COLO668 (cell line): ENCODE results near the gene ST8SIA5.

ENCODE experiments used
- DNase-seq: peaks from one replicate; lab custom pipeline; 2025; ENCODE audit not compliant: unreplicated experiment; lab: John Stamatoyannopoulos, UW

The ST8SIA5 gene

DNA sequence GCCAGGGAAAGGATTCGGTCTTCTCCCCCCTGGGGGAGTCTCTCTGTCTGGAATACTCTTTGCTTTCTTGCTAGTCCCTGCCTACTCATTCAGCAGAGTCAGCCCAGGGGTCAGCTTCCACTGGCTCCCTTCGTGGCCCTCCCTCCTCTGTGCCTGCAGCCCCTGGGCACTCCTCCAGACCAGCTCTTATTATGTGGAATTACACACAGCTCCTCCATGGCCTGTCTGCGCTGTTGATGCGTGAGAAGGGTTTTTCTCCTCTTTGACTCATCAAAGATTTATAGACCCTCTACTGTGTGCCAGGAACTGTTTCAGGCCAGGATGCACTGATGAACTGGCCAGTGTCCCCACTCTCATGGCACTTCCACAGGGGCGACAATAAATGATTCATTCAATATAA is 44.4 kb downstream of the ST8SIA5 start:
- no peak for DNase-seq

DNA sequence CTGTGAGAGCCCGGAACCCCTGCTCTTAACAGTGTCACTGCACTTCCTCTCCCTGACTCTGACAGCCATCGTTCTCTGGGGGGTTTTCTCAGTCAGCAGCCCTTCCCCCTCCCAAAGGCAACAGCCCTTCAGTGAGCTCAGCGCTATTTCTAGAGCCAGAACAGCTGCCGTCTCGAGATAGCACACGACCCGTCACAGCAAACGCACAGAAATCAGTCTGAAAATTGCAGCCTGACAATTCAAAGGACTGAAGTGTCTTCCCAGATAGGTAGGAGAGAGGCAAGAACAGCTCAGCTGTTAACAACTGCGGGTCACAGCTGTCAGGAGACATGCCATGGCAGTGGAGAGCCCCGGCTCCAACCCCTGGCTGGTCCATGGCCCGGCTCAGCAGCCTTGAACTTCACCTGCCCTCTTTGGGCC is 45.4 kb downstream of the ST8SIA5 start:
- DNase-seq, result no peak

DNA sequence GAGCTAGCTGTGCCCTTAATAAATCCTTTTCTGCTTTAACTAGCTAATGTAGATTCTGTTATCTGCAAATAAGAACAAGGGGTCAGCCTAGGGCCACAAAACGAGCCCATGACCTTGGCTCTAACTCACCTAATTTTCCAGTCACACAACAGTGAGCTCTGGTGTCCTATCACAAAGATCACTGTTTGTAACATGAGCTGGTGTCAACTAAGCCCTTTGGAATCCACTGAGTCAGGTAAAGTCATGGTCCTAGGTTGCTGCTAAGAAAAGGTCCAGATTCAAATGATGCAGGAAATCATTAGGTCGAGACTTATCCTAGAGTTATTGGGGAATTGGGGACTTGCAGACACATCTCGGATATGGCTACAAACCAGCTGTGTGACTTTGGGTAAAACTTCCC is 49.9 kb downstream of the ST8SIA5 start:
- no peak for DNase-seq

DNA sequence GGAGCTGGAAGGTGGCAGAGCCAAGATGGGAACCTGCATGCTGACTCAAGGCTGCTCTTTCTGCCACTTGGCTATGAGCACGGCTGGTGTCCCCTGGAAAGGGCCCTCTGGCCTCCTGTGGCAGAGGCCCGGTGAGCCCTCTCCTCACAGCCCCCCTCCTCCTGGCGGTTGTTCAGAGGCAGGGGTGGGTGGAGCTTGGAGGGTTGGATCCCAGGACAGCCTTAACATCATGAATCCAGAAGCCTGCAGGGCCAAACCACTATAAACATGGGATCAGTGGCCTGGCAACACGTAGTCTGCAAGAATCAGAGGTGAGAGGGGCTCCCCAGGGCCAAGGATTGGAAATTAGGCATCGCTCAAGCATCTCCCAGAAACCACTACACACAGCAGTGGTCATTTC is 51.3 kb downstream of the ST8SIA5 start:
- no peak for DNase-seq

DNA sequence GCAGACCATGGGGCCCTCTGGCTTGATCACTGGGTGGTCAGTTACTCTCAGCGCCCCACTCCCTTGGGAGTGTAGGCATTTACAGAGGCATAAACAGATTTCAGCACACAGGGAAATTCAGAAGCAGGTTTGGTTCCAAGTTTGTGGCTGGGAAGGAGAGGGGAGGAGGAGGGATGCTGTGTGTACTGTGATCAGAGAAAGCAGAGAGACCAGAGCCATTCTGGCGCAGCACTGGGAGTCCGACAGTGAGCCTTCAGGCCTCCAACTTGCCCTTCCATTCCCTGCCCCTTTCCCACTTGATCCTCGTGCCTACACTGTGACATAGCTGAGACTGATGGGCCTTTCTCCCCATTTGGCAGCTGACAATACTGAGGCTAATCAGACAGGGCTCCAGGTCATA is 52.0 kb downstream of the ST8SIA5 start:
- no peak for DNase-seq

DNA sequence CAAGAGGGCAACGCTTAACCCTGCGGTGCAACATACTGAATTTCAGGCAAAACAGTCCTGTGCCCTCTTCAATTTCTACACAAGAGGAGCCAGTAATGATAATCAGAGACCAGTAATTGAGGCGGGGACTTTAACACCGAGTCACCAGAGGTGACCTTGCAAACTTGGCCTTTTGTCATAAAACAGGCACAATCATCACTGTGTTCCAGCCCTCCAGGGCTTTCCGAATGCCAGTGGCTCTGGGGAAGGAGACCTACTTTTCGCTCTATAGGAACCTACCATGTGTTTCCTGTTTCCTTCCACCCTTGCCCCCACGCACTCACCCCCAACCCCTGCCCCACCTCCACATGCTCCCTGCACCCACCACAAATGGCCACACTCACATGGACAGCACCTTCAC is 52.7 kb downstream of the ST8SIA5 start:
- DNase-seq, result no peak

DNA sequence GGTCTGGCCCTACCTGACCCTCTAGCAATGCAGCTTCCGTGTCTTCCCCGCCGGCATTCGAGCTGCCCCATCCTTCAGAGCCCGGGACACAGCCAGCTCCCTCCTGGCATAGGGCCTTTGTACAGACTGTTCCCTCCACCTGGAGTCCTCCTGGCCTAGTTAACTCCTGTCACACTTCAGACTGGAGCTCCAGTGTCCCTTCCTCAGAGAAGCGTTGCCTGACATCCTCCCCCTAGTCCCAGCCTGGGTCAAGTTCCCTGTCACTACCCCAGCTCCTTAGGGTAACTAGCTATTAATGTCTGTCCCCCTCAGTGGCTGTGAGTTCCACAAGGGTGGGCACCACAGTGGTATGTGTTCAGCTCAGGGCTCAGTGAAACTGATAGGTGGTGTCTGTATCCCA is 54.4 kb downstream of the ST8SIA5 start:
- no peak for DNase-seq

DNA sequence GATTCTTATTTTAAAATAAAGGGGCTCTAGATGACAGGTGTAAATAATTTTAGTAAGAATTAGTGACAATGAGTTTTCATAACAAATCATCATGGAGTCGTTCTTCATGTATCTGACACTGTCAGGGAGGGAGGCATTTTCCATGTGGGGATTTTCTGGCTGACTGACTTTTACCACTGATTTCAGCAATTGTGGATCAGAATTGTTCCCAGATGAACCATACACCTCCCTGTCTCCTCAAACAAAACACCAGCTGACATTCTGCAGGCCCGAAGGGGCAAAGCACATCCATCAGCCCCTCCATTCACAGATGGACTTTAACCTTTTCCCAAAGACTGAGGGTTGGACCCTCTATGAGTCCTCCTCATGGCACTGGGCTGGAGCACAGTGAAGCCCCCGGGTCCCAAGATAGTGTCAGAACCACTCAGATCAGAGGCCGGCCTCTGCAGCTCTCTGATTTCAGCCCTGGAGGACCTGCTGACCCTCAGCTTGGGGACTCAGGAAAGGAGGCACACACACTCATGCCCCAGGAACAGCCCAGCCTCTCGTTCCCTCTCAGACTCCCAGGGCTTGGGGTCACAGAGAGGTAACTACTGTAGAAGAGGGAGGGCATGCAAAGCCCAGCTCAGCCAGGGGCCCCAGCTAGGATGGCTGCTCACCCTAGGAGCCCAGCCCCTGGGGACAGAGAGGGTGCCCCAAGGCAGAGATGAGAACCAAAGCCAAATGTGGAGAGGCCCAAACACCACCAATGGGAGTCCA is 56.6 kb downstream of the ST8SIA5 start:
- no peak for DNase-seq

DNA sequence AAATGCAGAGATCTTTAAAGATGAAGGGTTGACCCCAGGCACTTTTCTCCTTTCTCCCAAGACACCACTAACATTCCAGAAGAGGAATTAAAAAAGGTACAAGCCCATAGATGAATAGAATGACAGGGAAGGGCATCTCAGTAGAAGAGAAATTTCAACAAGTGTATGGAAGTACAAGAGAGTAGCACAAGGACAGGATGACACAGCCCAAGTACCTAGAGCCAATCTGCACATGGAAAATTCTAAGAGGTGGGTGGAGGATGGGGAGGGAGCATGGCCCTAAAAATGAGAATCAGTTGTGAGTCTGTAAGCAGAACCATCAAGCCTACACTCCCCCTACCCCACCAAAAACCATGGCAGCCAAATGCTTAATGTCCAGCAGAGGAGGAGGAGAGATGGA is 60.2 kb downstream of the ST8SIA5 start:
- DNase-seq, result no peak

DNA sequence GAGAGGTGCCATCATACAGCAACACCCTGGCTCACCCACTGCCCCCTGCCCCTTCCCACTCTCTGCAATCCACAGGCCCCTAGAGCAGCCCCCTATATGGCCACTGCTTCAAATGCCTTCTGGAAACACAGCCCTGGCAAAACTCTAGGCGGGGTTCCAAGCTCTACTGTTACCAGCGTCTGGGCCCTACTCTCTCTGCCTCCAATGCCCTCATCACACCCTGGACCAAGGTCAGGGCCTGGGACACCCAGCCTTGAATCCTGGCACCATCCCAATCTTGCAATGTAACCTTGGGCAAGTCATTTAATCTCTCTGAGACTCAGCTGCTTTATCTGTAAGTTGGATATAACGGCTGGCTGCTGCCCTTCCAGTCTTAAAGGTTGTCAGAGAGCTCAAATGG is 60.6 kb downstream of the ST8SIA5 start:
- no peak for DNase-seq

DNA sequence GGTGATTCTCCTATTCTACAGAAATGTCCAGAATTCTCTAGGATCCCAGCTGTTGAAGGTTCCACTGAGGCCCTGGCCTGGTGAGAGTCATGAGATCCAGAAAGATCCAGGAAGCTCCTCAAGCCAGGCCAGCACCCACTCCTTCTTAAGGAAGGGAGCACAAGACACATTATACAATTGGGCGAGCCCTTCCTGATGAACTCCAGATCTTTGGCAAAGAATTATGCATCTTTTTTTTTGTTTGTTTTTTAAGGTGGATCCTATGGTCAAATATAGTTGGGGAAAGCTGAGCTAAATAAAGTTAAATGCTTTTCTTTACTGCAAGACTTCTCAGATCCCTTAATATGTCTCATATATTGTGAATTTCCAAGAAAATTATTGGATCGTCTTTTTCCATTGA is 62.9 kb downstream of the ST8SIA5 start:
- no peak for DNase-seq

DNA sequence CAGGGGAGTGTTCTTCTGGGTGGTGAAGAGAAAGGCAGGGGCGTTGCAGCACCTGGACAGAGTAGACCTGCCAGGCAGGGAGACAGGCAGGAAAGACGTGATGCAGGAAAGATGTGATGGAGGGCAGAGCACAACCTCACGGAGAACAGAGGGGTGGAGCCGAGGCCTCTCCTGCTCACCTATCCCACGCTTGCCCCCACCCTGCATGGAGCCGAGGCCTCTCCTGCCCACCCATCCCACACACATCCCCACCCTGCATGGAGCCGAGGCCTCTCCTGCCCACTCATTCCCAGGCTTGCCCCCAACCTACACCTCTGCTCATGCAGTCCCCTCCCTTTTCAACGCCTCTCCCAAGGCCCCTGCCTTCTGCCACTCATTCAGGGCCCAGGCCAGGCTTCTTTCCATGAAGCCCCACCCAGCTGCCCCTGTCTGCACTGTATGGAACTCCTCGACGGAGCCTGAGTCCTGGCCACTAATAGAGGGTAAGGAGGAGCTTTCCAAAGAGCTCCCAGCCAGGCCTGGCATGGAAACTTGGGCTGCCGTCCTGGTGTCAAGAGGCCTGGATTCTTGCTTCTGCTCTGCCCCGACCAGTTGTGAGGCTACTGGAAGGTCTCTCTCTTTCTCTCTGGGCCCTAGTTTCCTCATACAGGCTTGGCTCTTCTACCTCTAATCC is 67.9 kb downstream of the ST8SIA5 start:
- DNase-seq, result no peak

DNA sequence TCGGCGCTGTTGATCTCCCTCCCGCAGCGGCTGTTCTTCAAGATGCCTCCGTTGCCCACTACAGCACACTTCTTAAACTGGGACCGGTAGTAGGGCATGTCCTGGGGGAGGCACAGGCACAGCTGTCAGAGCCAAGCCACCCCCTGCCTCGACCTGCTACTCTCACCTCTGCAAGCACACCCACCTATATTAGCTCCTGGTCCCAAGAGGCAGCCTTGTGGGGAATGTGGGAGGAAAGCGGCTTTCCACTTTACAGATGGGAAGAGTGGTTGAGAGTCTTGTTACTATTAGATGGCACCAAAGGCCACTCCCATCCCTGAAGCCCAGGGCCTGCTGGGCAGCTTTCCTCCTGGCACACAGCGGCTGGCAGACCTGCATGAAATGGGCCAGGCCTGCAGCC is 70.7 kb downstream of the ST8SIA5 start:
- no peak for DNase-seq

DNA sequence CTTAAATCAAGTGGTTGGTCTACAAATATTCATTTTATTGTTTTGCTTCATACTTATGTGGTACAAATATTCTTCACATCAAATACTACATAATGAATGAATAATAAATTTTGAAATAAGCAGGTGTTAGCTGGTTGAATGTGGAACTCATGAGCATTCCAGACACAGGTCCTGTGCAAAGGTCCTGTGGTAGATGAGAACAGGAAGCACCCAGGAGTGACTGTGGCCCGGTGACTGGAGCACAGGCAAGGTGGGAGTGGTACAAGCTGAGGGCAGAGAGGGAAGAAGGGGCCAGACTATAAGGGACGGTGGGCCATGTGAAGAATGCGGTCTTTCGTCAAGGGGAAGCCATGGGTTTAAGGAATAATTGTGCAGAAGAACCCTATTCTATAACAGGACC is 73.6 kb downstream of the ST8SIA5 start:
- no peak for DNase-seq

DNA sequence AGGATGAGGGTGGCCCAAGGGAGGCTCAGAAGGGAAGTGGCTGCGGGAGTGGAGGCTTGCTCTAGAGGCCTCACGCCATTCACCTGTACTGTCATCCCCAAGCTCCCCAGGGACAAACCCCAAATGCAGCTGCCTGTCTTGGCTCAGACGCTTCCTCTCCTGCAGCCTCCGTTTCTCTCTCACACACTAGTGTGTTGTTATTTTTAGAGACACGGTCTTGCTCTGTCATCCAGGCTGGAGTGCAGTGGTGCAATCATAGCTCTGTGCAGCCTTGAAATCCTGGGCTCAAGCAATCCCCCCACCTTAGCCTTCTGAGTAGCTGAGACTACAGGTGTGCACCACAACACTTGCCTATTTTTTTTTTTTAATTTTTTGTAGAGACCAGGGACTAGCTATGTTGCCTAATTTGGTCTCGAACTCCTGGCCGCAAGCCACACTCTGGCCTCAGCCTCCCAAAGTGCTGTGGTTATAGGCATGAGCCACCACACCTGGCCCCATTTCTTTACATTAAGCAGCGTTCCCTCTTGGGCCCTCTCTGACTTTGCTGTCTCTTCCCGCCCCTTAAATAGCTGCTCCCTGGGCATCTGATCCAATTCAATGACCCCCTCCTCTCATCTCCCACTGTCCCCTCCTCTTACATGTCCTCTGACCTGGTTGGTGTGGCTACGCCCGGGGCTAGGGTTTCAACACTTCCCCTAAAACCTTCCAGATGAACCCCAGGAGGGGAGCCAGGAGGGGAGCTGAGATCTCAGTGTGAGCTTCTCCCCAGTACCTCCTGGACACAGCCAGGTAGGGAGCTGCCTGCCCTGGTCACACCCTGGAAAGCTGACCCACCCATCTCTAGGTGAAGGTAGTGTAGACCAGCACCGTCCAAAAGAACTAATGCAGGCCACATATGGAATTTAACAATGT is 75.8 kb downstream of the ST8SIA5 start:
- no peak for DNase-seq

DNA sequence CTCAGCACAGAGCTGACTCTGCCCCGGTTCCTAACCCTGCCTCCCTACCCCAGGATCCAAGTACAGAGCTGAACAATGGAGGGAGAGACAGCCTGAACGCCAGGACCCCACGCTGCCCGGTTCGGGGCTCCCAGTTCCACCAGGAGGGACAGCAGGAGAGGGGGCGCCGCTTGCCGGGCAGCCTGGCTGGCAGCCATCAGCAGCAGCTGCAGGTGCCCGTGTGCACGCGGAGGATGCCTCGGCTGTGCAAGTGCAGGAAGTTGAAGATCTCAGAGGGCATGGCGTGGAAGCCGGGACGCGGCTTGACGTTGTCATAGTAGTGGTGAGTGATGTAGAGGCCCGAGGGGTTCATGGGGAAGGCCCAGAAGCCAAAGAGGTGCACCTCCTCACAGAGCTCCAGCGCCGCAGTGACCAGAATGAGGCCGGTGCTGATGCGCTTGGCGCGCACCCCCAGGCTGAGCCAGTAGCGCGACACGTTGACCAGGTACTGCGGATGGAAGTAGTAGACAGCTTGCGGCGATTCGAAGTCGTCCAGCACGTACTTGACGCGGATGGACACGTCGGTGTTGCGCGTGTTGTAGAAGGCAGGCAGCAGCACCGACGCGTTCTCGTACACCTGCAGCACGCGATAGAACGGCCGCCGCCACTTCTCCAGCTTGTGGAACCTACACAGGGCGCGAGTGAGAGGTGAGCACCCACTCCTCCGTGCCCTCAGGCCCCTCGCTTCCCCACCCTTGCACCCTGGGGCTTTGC is 76.8 kb downstream of the ST8SIA5 start:
- DNase-seq, result no peak

DNA sequence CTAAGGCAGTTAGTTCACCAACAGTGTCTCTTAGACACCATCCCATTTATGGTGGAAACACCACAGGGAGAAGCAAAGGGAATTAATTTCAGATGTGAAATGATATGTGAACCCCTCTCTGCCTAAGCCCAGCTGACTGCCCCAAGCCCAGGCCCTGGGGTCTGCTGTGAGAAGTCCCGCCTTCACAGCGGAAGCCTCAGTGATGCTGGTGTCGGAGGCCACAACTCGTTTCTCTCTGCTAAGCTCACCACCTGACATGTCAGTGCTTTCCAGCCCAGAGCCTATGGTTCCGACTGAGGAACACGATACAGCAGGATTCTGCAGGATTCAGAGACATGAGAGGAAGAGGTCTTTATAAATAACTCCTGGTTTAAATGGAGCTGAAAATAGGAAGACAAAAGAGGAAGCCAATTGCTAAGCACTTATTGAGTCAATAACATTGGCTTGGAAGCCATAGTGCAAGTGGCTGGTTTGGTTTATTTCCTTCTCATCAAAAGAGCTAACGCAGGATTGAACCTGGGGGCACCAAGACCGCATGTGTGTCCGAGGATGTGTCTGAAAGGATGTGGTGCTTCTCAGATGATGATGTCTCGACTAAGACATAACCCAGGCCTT is 78.0 kb downstream of the ST8SIA5 start:
- no peak for DNase-seq

DNA sequence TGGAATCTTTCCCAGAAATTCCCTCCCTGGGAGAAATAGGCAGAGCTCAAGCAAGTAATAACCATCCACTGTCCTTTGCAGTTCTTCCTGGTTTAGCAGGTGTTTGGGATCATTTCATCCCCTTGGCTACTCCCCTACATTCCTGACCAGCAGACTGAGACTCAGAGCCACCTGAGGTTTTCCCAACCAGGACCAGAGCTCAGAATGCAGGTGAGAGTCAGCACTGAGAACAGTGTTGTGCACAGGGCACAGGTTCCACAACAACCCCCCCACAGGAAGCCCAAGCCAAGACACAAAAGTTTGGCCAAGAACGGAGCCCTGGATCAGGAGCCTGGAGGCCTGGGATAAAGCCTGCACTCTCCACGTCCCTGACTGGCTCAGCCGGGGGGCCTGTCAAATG is 78.8 kb downstream of the ST8SIA5 start:
- DNase-seq, result no peak

DNA sequence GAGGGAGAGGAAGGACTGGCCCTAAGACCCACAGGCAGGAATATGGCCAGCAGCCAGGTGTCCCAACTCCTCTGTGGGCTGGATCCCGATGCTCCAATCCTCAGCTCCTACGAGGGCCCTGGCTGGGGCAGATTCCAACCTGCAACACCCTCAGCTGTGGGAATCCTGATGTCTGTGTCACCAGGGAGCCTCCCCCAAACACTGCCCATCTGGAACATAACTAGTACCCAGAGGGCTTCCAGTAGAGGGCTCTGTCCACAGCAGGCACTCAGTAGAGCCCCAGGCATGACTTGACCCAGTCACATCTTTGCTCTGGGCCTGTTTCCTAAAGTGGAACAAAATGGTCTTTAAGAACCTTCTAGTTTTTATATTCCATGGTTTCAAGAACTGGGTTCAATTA is 79.2 kb downstream of the ST8SIA5 start:
- no peak for DNase-seq

DNA sequence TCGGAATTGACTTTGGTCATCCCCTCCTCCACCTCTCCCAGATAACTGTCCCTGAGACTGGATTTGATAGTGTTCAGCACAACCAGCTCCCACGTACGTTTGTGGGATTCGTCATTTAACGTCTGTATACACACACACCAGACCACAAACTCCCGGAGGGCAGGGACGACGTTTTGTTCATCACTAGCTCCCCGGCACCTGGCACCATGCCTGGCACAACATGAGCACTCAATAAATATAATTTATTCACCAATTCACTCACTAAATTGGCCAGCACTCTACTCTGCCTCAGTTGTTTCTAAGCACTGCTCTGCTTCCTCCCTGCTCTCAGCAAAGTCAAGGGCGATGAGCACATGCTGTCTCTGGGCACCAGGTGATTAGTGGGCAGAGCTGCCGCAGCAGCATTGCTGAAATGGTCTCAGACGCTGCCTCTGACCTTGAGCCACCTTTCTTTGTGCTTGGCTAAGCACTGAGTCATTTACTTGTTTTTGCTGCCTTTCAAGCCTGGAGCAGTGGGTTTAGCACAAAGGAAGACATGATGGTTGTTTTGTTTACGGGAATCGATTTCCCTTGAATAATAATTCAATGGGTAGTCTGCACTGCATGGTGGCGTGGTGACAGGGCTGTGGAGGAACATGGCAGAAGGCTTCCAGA is 80.5 kb downstream of the ST8SIA5 start:
- peak; percentile 36 for DNase-seq
